ENCODE results near the gene CCDC144A.
"Not testable (repeated sequence)": the region's sequence is repeated elsewhere in the genome, so short reads cannot be mapped to it uniquely, and the experiment has no call there.

Gene CCDC144A

DNA sequence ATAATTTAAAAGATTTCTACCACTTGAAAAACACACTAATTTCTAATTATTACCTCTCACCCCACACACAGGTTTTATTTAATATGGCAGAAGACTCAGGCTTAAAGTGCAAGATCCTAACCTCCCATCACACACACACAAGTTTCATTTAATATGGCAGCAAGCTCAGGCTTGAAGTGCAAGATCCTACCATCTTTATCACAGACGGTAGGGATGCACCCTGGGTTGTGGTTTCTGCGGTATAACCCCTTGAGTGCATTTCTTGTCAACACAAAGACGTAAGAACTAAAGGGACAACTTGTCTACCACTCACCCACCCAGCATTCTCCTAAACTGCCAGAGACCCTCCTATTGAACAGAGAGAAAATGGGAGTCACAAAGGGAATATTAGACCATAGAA is 68.1 kb downstream of the CCDC144A start:
- DNase-seq = not testable (repeated sequence)

DNA sequence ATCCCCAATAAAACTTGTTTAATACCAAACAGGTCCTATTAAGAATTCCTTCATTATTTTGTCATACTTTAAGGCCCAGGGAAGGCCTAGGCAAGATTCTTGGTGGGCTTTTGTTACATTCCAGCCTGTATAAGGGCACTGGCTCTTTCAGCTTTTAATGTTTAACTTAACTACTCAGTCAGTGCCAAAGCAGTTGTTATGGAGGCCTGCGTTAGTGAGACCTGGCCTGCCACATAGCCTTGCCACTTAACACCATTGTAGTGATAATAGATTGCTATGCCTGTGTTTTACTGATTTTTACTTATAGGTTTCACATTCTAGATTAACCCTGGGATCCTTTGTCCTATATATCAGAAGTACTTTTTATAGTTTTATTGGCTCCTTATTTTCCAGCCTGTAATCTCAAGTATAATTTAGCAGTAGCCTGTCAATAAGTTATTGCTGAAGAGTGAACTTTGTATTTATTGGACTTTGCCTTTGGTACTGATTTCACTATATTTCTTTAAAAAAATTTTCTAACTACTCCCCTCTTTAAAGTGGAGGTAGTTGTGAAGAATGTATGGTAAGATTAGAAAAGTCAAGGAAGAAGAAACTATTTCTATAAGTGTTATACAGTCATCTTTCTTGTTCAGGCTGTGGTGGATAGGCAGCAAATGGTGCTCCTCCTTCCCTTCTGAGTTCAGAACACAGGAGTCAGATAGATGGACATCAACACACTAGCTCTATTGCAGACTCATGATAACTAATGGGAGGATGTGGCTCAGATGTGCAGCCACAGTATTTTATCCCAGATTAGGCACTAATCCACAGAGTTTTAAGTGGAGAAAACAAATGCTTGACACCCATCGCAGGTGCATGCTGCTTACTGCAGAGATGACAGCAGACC is 78.5 kb downstream of the CCDC144A start:
- not testable (repeated sequence) for DNase-seq

GRCh38 chr17:16772394-16773145 is 82.5 kb downstream of the CCDC144A start:
- not testable (repeated sequence) for DNase-seq

- not testable (repeated sequence) for DNase-seq
Observed at GRCh38 chr17:16773146-16773522, 83.1 kb downstream of the CCDC144A start.

DNA sequence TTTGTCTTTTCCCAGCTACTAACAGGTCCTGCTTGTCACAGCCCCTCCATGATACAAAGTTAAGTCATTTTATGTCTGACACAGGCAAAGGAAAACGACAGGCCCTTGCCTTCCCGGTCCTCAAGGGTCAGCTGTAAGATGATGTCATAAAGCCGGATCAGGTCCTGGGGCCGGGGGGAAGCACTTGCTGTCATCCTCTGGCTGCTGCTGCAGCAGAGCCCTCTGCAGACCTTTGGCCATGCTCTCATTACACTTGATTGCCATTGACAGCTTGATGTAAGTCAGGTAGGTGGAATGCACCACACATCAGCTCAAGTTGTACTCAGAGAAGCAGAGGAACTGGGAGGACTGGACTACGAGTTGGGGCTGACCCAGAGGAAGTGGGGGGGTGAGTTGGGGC is 97.8 kb downstream of the CCDC144A start:
- not testable (repeated sequence) for DNase-seq

GRCh38 chr17:16788889-16789536 is 99.0 kb downstream of the CCDC144A start:
- DNase-seq = not testable (repeated sequence)

- not testable (repeated sequence) for DNase-seq
Observed at GRCh38 chr17:16789622-16790021, 99.6 kb downstream of the CCDC144A start.

- not testable (repeated sequence) for DNase-seq
Observed at GRCh38 chr17:16790313-16790871, 100.4 kb downstream of the CCDC144A start.

GRCh38 chr17:16794215-16794614 is 104.2 kb downstream of the CCDC144A start:
- DNase-seq = not testable (repeated sequence)

GRCh38 chr17:16795894-16796293 is 105.9 kb downstream of the CCDC144A start:
- not testable (repeated sequence) for DNase-seq

DNA sequence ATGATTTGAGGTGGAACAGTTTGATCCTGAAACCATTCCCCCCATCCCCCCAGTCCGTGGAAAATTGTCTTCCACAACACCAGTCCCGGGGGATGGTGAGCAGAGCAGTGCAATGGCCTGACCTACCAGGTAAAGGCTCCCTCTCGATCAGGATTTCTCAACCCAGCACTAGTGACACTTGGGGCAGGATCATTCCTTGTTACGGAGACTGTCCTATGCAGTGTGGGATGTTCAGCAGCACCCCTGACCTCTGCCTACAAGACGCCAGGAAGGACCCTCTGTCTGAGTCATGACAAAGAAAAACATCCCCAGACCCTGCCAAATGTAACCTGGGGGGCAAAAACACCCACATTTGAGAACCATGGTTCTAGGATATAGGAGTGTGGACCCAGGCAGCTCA is 114.8 kb downstream of the CCDC144A start:
- not testable (repeated sequence) for DNase-seq

DNA sequence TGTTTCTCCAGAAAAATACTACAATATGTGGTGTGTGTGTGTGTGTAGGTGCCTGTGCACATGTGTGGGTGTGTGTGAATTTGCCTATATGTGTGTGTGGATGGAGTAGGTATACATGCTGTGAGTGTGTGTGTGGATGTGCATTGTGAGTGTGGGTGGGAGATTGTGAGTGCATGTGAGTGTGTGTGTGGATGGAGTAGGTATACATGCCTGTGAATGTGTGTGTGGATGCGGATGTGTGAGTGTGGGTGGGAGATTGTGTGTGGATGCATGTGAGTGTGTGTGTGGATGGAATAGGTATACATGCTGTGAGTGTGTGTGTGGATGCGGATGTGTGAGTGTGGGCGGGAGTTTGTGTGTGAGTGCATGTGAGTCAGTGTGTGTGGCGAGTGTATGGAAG is 116.6 kb downstream of the CCDC144A start:
- not testable (repeated sequence) for DNase-seq

DNA sequence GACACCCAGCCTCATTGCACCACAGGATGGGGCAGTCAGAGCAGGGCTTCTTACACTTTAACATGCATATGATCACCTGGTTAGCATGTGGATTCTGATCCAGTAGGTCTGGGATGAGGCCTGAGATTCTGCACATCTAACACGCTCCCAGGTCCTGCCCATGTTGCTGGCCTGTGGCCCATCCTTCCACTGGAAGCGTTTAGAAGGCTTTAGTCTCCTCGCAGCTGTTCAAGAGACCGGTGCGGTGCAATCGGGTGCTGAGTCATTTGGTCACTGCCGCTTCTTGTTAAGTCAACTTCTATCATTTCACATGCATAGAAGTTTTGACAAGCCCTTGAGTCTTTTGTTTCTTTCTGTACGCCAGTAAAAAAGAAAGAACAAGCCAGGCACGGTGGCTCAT is 117.6 kb downstream of the CCDC144A start:
- not testable (repeated sequence) for DNase-seq

- not testable (repeated sequence) for DNase-seq
Observed at GRCh38 chr17:16810236-16810635, 120.2 kb downstream of the CCDC144A start.

GRCh38 chr17:16812126-16812525 is 122.1 kb downstream of the CCDC144A start:
- DNase-seq = peak in 1 of 2 donors; percentile 21

DNA sequence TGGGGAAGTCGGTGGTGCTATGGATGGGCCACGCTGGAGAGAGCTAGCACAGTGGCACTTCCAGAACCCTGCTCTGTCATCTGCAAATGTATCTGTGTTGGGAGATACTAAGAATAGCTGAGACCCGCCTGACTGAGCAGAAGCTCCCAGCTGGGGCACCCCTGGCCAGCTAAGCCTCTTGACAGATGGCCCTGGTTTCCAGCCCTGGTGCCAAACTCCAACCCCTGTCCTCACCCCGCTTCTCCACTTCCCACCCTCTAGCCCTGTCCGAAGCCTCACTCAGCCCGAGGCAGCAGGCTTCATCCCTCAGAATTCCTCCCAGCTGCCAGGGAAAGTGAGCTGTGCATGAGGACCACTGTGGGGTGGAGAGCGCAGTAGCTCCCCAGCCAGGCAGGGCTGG is 124.4 kb downstream of the CCDC144A start:
- DNase-seq = no peak

- DNase-seq = no peak
Observed at GRCh38 chr17:16817201-16817600, 127.2 kb downstream of the CCDC144A start.

DNA sequence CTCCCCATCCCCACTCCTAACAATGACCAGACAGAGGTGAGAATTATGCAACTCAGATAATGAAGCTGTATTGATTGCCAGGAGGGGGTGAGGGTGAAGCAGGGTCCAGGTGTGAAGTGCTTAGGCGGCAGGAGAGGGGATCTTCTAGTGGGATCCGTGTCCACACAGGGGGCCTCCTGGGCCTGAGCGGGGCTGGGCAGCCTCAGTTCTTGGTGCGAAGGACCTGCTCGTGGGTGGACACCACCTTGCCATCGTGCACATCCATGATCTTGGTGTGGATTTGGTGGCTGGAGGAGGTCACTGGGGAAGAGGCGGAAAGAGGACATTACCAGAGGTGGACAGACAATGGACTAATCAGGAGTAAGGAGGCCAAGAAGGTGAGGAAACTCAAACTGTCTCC is 127.9 kb downstream of the CCDC144A start:
- not testable (repeated sequence) for DNase-seq

GRCh38 chr17:16818340-16818739 is 128.3 kb downstream of the CCDC144A start:
- no peak for DNase-seq

DNA sequence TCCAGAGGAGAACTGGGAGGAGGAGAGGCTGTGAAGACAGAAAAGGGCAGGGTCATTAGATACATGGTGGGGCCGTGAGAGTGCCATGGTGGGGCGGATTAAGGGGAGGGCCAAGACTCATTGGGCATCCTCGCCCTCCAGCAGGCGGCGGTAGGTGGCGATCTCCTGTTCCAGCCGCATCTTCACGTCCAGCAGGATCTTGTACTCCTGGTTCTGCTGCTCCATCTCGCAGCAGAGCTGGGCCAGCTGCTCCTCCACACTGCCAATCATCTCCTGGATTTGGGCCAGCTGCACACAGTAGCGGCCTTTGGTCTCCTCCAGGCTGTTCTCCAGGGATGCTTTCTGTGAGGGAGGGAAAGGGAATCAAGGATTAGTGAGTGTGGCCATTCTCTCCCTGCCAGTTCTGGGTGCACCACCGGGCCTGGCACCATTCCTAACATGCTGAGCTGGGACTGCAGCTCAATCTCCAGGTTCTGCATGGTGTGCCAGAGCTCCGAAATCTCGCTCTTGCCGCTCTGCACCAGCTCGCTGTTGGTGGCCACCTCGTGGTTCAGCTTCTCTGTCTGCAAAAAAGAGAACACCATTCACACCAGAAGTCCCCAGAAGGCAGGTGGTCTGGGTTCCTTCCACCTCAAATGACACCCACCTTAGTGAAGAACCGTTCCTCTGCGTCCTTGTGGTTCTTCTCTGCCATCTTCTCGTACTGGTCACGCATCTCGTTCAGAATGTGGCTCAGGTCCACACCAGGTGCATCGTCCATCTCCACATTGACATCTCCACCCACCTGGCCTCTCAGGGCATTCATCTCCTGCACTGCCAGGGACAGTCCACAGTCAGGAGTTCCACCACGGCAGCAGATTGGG is 129.0 kb downstream of the CCDC144A start:
- DNase-seq = no peak

GRCh38 chr17:16820161-16820877 is 130.3 kb downstream of the CCDC144A start:
- DNase-seq = no peak
